SJCRH30 (cell line): Measurements from ENCODE around the gene MAP3K2. TPM values are rescaled to one million over a fixed set of nuclear protein-coding genes. Genes with fewer than 3 reads are reported as not detected.
"Not testable (repeated sequence)": the region's sequence is repeated elsewhere in the genome, so short reads cannot be mapped to it uniquely, and the experiment has no call there.

Experiments used
- DNase-seq, 2 experiments: peaks; one replicate each; pipeline ENCODE4 v3.0.0-alpha.2; 2015 to 2020
- H3K27ac ChIP-seq: fragments of 250-450 bp; sonication (Bioruptor Pico); 2 replicates; pipeline ENCODE4 v1.5.1; 2020; ENCODE audit warnings: mild to moderate bottlenecking, moderate library complexity
- H3K27me3 ChIP-seq: fragments of 250-450 bp; sonication (Bioruptor Pico); 2 replicates; pipeline ENCODE4 v1.5.1; 2020; ENCODE audit warnings: mild to moderate bottlenecking, moderate library complexity
- H3K36me3 ChIP-seq: fragments of 250-450 bp; sonication (Bioruptor Pico); 2 replicates; pipeline ENCODE4 v1.5.1; 2020; ENCODE audit warnings: mild to moderate bottlenecking, moderate library complexity
- H3K4me1 ChIP-seq: fragments of 250-450 bp; sonication (Bioruptor Pico); 2 replicates; pipeline ENCODE4 v1.5.1; 2020; ENCODE audit warnings: mild to moderate bottlenecking, moderate library complexity
- H3K4me3 ChIP-seq: fragments of 250-450 bp; sonication (Bioruptor Pico); 2 replicates; pipeline ENCODE4 v1.5.1; 2020; ENCODE audit warnings: mild to moderate bottlenecking, moderate library complexity
- H3K9me3 ChIP-seq: fragments of 250-450 bp; sonication (Bioruptor Pico); replicated peaks from 2 replicates; pipeline ENCODE4 v1.5.1; 2020; ENCODE audit warnings: mild to moderate bottlenecking, moderate library complexity
- total RNA-seq: library from RNA; depleted of rRNA; stranded (reverse); fragments of >200 nt; shearing (Covaris generic); gene quantifications from 2 replicates; pipeline ENCODE4 v1.2.3, GENCODE V29; 2014

Gene MAP3K2
- total RNA-seq, 1 experiment from 2014 or later, result 28.8 TPM

DNA sequence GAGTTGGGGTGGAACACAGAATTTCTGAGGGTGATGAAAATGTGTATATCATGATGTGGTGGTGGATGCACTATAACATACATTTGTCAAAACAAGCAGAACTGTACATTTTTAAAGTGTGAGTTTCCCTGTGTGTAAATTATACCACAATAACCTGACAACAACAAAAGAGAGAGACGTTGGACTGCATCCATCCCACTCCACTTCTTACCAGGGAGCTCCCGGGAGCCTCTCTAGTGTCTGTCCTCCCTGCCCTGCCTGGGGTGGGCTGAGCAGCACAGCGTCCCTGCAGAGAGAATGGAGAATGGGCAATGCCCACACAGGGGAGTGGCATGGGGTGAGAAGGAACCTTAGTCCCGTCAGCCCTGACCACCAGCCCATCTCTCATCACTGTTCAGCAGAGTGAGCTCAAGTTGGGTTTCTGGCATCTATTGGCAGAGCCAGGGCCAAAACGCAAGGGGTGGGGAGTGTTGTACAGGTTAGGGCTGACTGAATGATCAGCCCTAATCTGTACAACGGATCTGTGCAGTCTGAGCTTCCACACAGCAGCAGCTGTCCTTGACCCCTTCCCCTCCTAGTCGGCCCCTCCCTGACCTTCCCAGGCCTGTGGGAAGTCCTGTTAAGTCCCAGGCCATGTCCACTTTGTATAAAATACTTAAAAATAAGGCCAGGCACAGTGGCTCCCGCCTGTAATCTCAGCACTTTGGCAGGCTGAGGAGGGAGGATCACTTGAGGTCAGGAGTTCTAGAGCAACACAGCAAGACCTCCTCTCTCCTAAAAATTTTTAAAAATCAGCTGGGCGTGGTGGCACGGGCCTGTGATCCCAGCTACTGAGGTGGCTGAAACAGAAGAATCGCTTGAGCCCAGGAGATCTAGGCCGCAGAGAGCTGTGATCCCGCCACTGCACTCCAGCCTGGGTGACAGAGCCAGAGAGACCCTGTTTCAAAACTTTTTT, 27.1 kb upstream of the MAP3K2 start:
- Histone ChIP-seq H3K27me3 (no peaks in the 10 kb centered on the region), H3K9me3 (peaks cover 8% of the 10 kb centered on the region), H3K36me3 (no peaks in the 10 kb centered on the region), H3K4me1 (peaks cover 49% of the 10 kb centered on the region), H3K27ac (peak overlapping the region; percentile 51; the same call in 1 of the 2 replicates), H3K4me3 (peak overlapping the region; percentile 52; the same call in 1 of the 2 replicates)
- no peak for DNase-seq

DNA sequence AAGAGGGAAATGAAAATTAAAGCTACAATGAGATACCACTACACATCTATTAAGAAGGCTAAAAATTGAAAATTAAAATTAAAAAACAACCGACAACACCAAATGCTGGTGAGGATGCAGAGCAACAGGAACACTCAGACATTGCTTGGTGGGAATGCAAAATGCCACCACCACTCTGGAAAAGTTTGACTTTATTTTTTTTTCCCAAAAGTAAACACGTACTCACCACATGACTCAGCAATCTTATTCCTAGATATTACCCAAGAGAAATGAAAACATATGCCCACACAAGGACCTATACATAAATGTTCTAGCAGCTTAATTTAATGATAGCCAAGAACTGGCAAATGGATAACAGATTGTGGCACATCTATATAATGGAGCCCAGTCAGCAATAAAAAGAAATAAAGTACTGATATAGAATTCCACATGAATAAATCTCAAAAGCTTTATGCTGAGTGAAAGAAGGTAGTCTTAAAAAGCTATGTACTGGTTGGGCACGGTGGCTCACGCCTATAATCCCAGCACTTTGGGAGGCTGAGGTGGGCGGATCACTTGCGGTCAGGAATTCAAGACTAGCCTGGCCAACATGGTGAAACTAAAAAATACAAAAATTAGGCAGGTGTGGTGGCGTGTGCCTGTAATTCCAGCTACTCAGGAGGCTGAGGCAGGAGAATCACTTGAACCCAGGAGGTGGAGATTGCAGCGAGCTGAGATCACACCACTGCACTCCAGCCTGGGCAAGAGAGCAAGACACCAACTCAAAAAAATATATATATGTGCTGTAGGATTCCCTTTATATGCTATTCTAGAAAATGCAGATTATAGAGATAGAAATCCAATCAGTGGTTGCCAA, 26.2 kb upstream of the MAP3K2 start:
- no peaks in the 10 kb centered on the region for H3K36me3 ChIP-seq
- no peak overlapping the region for H3K27ac ChIP-seq
- H3K4me1 ChIP-seq, result peaks cover 50% of the 10 kb centered on the region
- no peaks in the 10 kb centered on the region for H3K27me3 ChIP-seq
- DNase-seq, result no peak
- H3K9me3 ChIP-seq, result peaks cover 8% of the 10 kb centered on the region
- no peak overlapping the region for H3K4me3 ChIP-seq

DNA sequence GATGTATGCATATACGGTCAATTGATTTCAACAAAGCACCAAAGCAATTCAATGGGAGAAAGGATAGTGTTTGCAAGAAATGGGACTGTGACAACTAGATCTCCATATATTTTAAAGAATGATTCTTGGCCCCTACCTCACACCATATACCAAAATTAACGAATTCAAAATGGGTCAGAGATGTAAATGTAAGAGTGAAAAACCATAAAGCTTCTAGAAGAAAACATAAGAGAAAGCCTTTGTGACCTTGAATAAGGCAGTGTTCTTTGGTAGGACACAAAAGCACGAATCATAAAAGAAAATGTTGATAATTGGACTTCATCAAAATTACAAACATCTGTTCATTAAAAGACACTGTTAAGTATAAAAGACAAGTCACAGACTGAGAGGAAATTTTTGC, 25.4 kb upstream of the MAP3K2 start:
- Histone ChIP-seq H3K4me3 (no peak overlapping the region), H3K4me1 (peaks cover 56% of the 10 kb centered on the region), H3K27ac (no peak overlapping the region)

DNA sequence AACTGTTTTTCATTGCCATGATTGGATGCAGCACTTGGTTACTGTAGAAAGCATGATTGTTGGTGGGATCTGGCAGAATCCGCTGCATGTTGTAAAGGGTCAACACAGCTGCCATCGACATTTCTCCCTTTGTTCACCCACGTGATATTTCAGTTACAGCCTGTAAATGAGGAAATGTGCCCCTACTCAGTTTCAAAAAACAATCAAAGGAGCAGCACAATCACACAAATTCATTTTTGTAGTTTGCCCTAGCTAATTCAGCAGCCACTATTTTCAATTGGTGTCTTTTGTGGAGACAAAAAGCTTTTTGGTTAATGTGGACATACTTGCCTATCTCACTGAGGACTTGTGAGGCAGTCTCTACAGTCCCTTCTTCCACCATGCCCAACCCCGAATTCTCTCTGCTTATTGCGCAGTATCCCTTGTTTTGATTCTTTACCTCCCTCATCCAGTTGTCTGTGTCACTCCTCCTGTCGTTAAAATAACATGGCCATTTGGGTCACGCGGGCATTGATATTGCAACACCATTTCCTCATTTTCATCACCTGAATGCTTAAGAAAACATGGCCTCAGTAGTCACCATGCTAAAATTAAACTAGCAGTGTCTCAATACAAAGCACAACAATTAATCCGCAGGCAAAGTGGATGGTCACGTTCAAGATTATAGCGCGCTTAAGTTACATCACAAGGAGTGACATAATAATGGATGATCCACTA, 24.0 kb upstream of the MAP3K2 start:
- H3K4me3 ChIP-seq, result peak overlapping the region; percentile 32
- H3K36me3 ChIP-seq, result no peaks in the 10 kb centered on the region
- no peaks in the 10 kb centered on the region for H3K27me3 ChIP-seq
- H3K4me1 ChIP-seq, result peaks cover 51% of the 10 kb centered on the region
- peaks cover 8% of the 10 kb centered on the region for H3K9me3 ChIP-seq
- peak overlapping the region; percentile 81 for H3K27ac ChIP-seq
- peak; percentile 57 to 72 for DNase-seq

More for the DNA sequence above, 25.4 kb upstream of the MAP3K2 start:
- no peak for DNase-seq
- H3K9me3 ChIP-seq, result peaks cover 8% of the 10 kb centered on the region
- H3K27me3 ChIP-seq, result no peaks in the 10 kb centered on the region
- no peaks in the 10 kb centered on the region for H3K36me3 ChIP-seq

DNA sequence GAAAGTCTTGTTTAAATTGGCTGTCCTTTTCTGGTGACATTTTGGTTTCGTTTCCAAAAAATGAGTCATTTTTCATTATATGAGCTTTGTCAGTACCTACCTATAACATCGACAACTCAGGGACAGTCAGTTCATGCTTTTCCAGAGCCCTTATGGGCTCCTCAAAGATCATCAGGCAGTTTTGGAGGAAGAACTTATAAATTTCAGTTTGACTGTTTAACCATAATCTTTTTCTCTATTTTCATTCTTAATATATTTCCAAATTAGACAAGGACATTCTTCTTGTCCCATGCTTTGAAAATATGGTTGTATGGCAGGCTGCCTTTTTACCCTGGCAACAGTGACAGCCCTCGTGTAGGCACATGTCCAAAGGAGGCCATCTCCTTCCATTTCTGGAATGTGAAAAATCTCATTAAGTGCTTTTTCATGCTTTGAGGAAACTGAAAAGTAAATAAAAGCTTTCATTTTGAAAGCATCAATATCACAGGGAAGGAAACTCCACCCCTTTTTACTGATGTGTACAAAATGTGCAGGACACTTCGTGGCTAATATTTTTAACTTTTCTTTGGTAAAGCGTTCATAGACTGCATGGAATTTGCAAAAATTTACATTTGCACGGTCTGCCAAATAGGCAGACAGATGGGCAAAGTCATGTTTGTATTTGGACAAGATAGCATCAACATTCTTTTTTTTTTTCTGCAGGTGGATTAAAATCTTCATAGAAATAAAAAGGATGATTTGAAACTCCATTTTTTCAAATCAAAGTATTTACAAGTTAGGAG, 23.3 kb upstream of the MAP3K2 start:
- no peaks in the 10 kb centered on the region for H3K27me3 ChIP-seq
- peak overlapping the region; percentile 81 for H3K27ac ChIP-seq
- H3K9me3 ChIP-seq, result peaks cover 8% of the 10 kb centered on the region
- DNase-seq, result peak; percentile 57 to 58
- peaks cover 48% of the 10 kb centered on the region for H3K4me1 ChIP-seq
- no peaks in the 10 kb centered on the region for H3K36me3 ChIP-seq
- H3K4me3 ChIP-seq, result peak overlapping the region; percentile 32

DNA sequence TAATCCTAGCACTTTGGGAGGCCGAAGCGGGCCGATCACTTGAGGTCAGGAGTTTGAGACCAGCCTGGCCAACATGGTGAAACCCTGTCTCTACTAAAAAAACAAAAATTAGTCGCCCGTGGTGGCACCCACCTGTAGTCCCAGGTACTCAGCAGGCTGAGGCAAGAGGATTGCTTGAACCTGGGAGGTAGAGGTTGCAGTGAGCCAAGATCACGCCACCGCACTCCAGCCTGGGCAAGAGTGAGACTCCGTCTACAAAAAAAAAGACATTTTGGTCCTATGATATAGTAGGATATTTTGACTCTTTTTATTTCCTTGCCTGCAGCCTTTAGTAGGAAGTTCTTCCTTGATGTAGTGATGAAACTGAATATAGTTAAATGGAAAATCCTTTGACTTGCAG, 21.9 kb upstream of the MAP3K2 start:
- not testable (repeated sequence) for H3K9me3 ChIP-seq, H3K36me3 ChIP-seq, H3K27me3 ChIP-seq, DNase-seq, H3K4me3 ChIP-seq, H3K27ac ChIP-seq
- peaks cover 37% of the 10 kb centered on the region for H3K4me1 ChIP-seq

DNA sequence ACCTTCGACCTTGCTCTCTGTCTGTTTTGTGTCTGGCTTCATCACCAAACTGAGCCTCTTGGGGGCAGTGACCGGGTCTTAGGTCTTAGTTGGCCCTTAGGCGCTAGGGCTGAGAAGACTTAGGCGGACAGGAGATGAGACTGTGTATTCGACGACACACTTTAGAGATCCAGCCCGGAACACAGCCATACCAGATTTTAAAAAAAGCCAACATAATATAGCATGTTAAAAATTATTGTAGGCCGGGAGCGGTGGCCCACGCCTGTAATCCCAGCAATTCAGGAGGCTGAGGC, 21.0 kb upstream of the MAP3K2 start:
- peaks cover 8% of the 10 kb centered on the region for H3K9me3 ChIP-seq
- H3K27ac ChIP-seq, result peak overlapping the region; percentile 89
- no peaks in the 10 kb centered on the region for H3K36me3 ChIP-seq
- peak overlapping the region; percentile 66 for H3K4me3 ChIP-seq
- peaks cover 34% of the 10 kb centered on the region for H3K4me1 ChIP-seq
- H3K27me3 ChIP-seq, result no peaks in the 10 kb centered on the region
- no peak for DNase-seq

DNA sequence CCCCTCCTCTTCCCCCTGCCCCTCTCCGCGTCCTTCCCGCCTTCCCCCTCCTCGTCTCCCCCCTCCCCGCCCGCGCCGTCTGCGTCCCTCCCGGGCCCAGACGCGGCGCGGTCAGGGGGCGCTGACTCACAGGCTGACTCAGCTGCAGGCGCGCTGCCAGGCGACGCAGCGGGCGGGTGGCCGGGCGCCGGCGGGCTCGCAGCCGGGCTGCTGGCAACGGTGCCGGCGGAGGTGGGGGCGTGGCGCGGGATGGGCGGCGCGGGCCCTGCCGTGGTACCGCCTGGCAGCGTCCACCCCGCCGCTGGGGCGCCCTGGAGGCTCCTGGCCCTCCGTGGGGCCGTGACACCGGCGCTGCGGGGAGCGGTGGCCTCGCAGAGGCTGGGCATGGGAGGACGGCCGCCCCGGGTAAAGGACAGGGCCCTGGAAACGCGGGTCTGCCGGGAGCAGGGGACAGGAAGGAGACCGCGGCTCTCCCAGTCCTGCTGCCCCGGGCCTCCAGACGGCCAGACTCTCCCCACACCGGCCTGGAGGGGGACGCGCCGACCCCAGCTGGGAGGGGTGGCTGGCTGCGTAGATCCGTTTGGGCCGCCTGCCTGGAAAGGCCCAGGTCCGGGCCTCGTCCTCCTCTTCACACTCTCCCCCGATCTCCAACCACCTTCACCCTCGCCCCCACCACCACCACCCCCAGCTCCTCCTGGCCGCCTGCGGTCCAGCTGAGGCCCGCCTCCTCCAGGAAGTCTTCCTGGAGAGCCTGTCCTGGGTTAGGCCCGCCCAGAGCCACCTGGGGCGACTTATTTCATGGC, 20.4 kb upstream of the MAP3K2 start:
- DNase-seq, result peak; percentile 93 to 94
- no peaks in the 10 kb centered on the region for H3K36me3 ChIP-seq

DNA sequence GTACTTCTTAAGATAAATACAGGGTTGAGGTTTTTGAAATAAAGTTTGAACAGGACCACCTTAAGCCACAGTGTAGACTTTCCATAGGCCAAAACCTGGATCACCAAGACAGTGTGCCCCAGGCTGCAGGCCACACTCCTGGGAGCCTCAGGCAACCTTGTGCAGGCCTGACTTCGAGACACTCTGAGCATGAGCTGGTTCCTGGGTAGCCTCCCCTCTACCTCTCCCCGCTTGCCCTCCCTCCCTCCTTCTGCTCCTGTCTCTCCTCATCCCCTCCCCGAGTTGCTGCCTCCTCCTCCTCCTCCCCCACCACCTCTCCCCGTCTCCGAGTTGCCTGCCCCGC, 19.9 kb upstream of the MAP3K2 start:
- Histone ChIP-seq H3K4me1 (peaks cover 31% of the 10 kb centered on the region), H3K36me3 (no peaks in the 10 kb centered on the region), H3K9me3 (no peaks in the 10 kb centered on the region), H3K27ac (peak overlapping the region; percentile 24; the same call in 1 of the 2 replicates), H3K27me3 (no peaks in the 10 kb centered on the region), H3K4me3 (peak overlapping the region; percentile 16; the same call in 1 of the 2 replicates)
- no peak for DNase-seq

More for the DNA sequence above, 20.4 kb upstream of the MAP3K2 start:
- peaks cover 31% of the 10 kb centered on the region for H3K4me1 ChIP-seq
- peak overlapping the region; percentile 66 for H3K4me3 ChIP-seq
- peak overlapping the region; percentile 89 for H3K27ac ChIP-seq
- peaks cover 6% of the 10 kb centered on the region for H3K9me3 ChIP-seq
- no peaks in the 10 kb centered on the region for H3K27me3 ChIP-seq

DNA sequence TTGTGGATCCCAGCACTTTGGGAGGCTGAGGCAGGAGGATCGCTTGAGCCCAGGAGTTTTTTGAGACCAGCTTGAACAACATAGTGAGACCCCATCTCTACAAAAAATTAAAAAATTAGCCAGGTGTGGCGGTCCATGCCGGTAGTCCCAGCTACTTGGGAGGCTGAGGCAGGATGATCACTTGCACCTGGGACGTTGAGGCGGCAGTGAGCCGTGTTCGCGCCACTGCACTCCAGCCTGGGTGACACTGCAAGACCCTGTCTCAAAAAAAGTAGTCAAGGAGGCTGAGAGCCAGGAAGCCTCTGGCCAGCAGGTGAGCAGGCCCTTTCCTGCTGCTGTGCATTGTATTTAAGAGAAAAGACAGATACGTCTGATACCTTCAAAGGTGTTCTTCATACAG, 19.3 kb upstream of the MAP3K2 start:
- peaks cover 28% of the 10 kb centered on the region for H3K4me1 ChIP-seq
- H3K4me3 ChIP-seq, result no peak overlapping the region
- no peaks in the 10 kb centered on the region for H3K9me3 ChIP-seq
- DNase-seq, result no peak
- no peaks in the 10 kb centered on the region for H3K27me3 ChIP-seq
- H3K36me3 ChIP-seq, result no peaks in the 10 kb centered on the region
- H3K27ac ChIP-seq, result no peak overlapping the region; the same call in 1 of the 2 replicates

DNA sequence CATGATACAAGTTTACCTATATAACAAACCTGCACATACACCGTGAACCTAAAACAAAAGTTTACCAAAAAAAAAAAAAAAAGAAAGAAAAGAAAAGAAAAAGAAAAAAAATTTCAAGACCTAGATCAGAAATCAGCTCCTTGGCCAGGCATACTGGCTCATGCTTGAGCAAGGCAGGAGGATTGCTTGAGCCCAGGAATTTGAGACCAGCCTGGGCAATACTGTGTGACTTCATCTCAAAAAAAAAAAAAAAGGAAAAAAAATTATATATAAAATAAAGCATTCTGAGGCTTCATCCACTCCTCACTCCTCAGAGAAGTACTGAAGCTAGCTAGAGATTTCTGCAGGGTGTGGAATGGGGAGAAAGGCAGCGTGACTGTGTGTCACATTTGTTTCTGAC, 18.7 kb upstream of the MAP3K2 start:
- no peak for DNase-seq
- Histone ChIP-seq H3K36me3 (no peaks in the 10 kb centered on the region), H3K4me3 (no peak overlapping the region), H3K9me3 (no peaks in the 10 kb centered on the region), H3K27ac (no peak overlapping the region), H3K4me1 (peaks cover 26% of the 10 kb centered on the region), H3K27me3 (no peaks in the 10 kb centered on the region)

DNA sequence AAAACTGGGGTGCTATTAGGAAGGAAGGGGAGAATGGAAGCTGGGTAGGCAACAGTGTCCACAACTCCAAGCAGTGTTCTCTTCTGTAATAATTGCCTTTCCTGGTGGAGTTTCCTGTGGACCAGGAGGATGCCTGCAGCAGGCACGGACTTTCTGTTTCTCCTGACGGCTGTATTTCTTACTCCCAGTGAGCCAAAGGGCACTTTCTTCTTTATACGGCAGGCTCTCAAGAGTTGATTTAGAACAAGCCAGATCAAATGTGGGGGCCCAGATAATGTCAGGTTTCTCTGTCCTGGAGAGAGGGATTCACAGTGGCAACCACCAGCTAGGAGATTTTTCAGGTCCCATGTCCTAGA, 17.5 kb upstream of the MAP3K2 start:
- H3K4me3 ChIP-seq, result no peak overlapping the region
- H3K27ac ChIP-seq, result no peak overlapping the region
- DNase-seq, result no peak

DNA sequence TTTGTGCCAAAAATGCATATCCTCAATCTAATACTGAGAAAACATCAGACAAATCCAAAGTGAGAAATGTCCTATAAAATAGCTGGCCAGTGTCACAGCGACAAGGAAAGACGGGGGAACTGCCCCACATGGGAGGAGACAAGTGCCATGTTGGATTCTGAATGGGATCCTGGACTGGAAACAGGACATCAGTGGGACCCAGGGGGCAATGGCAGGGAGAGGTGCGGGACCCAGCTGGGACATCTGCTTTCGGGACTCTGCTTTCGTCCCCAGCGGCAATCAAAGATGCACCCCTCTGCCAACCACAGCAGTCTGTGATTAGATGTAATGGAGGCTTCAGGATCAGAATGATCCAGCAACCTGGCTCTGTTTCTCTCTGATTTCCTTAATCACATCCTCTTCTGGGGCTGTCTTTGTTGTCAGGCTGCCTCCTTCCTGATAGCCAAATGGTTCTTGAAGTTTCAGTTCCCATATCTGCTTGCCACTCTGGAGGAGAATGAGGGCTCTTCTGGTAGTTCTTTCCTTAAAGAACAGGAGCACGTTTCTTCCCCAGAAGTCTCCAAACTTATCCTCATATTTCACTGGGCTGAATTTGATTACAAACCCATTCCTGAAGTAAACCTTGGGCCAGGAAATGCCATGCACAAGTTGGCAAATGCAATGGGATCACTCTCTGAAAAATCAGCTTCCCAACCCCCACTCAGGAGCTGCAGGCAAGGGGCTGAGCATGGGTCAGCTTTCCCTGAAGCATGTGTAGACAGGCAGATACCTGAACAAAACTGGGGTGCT, 16.9 kb upstream of the MAP3K2 start:
- no peak overlapping the region for H3K27ac ChIP-seq
- no peak for DNase-seq
- H3K9me3 ChIP-seq, result no peaks in the 10 kb centered on the region
- peaks cover 19% of the 10 kb centered on the region for H3K4me1 ChIP-seq
- H3K36me3 ChIP-seq, result no peaks in the 10 kb centered on the region
- H3K27me3 ChIP-seq, result no peaks in the 10 kb centered on the region
- H3K4me3 ChIP-seq, result no peak overlapping the region

More for the DNA sequence above, 17.5 kb upstream of the MAP3K2 start:
- no peaks in the 10 kb centered on the region for H3K27me3 ChIP-seq
- H3K9me3 ChIP-seq, result no peaks in the 10 kb centered on the region
- peaks cover 22% of the 10 kb centered on the region for H3K4me1 ChIP-seq
- H3K36me3 ChIP-seq, result no peaks in the 10 kb centered on the region
